K562 treated with DMSO at 1 percent for 12 hours (cell line): ENCODE results near the gene ESPN. TPM values are rescaled to one million over a fixed set of nuclear protein-coding genes. Genes with fewer than 3 reads are reported as not detected.

Experiments used
- total RNA-seq: library from RNA; unstranded; fragments of 300-600 nt; gene quantifications from 2 replicates; pipeline ENCODE4 v1.2.3, GENCODE V29; 2022; ENCODE audit not compliant: insufficient read depth

ESPN gene
- 2.8 and 4.0 TPM in 2 replicates for total RNA-seq

GRCh38 chr1:6424619-6425593, at the start of gene ESPN:
Gene ESPN, plus strand, starts transcription at chr1:6424776. Its CDS starts 180 bp downstream, at chr1:6424956.

GRCh38 chr1:6393400-6394187, 31.0 kb upstream of the ESPN start, which contains the start of gene ACOT7:
Gene ACOT7, minus strand, starts transcription at chr1:6393767. Its CDS starts 368 bp downstream, at chr1:6393399.

GRCh38 chr1:6419804-6420453, 4.6 kb upstream of the ESPN start, which contains the start of gene HES2:
Gene HES2, minus strand, starts transcription at chr1:6419919. Its CDS starts 99 bp downstream, at chr1:6419820.

GRCh38 chr1:6466023-6466422, 41.4 kb downstream of the ESPN start, which contains the start of gene TNFRSF25:
Gene TNFRSF25, minus strand, starts transcription at chr1:6466173. Its CDS starts 66 bp downstream, at chr1:6466107.

GRCh38 chr1:6491480-6491962, 66.9 kb downstream of the ESPN start, which contains the start of gene PLEKHG5:
Gene PLEKHG5, minus strand, starts transcription at chr1:6491667. Its CDS starts 14,096 bp downstream, at chr1:6477571.

Other genes with a start within 250 kb of the ESPN start
- gene CHD5, start 244.5 kb upstream of the ESPN start, total RNA-seq: 0.13 and 0.51 TPM in 2 replicates
- 409 and 754 TPM in 2 replicates for gene RPL22, start 225.2 kb upstream of the ESPN start, total RNA-seq
- 3.5 and 7.6 TPM in 2 replicates for gene RNF207, start 218.7 kb upstream of the ESPN start, total RNA-seq
- 30.3 and 74.7 TPM in 2 replicates for gene ICMT, start 188.8 kb upstream of the ESPN start, total RNA-seq
- not detected in 2 replicates for gene HES3, start 180.6 kb upstream of the ESPN start, total RNA-seq
- 0.93 and 2.1 TPM in 2 replicates for gene GPR153, start 163.7 kb upstream of the ESPN start, total RNA-seq
- 56.8 and 68.8 TPM in 2 replicates for gene ACOT7, start 31.0 kb upstream of the ESPN start, total RNA-seq
- not detected in 2 replicates for gene HES2, start 4.9 kb upstream of the ESPN start, total RNA-seq
- not detected in 2 replicates for gene TNFRSF25, start 41.4 kb downstream of the ESPN start, total RNA-seq
- not detected in 2 replicates for gene PLEKHG5, start 66.9 kb downstream of the ESPN start, total RNA-seq
- 5.4 and 15.3 TPM in 2 replicates for gene NOL9, start 129.7 kb downstream of the ESPN start, total RNA-seq
- gene TAS1R1, start 130.5 kb downstream of the ESPN start, total RNA-seq: not detected in 2 replicates
- gene ZBTB48, start 155.2 kb downstream of the ESPN start, total RNA-seq: 42.2 and 78.2 TPM in 2 replicates
- 47.2 and 84.7 TPM in 2 replicates for gene KLHL21, start 178.1 kb downstream of the ESPN start, total RNA-seq
- gene PHF13, start 189.0 kb downstream of the ESPN start, total RNA-seq: 11.2 and 27.4 TPM in 2 replicates
- gene THAP3, start 200.1 kb downstream of the ESPN start, total RNA-seq: 36.0 and 55.4 TPM in 2 replicates